NCI-H1092 treated with DMSO at 0.1 percent for 48 hours (cell line): ENCODE data around the gene CYP11A1.
A peak's percentile ranks its signal among the peaks of the same experiment; 100 is the strongest.

Experiments
- DNase-seq: peaks from one replicate; lab custom pipeline; 2025; lab: John Stamatoyannopoulos, UW

CYP11A1 gene

DNA sequence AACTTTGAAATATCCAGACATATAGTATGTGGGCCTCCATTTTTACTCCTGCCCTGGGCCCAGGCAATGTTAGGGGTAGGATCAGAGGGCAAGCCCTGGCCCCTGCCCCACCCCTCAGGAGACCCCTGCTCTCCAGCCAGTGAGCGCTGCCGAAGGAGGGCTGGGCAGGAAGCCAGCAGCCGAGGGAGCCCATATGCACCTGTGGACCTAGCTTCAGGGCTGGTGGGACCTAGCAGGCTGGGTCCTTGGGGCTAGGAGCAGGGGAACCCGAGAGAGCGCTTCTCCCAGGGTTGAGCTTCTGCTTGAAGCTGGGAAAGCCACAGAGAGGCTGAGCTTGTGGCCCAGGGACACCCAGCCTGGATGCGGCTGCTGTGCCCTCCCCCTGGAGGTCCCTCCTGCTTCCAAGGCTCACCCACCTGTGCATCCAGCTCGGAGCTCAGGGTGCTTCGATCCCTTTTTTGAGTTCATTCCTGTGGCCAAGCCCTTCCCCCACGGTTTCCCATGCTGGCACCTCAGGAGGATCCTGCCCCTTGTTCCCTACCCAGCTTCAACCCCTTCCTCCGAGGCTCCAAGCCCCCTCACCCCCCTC, 21.0 kb upstream of the CYP11A1 start:
- no peak for DNase-seq

DNA sequence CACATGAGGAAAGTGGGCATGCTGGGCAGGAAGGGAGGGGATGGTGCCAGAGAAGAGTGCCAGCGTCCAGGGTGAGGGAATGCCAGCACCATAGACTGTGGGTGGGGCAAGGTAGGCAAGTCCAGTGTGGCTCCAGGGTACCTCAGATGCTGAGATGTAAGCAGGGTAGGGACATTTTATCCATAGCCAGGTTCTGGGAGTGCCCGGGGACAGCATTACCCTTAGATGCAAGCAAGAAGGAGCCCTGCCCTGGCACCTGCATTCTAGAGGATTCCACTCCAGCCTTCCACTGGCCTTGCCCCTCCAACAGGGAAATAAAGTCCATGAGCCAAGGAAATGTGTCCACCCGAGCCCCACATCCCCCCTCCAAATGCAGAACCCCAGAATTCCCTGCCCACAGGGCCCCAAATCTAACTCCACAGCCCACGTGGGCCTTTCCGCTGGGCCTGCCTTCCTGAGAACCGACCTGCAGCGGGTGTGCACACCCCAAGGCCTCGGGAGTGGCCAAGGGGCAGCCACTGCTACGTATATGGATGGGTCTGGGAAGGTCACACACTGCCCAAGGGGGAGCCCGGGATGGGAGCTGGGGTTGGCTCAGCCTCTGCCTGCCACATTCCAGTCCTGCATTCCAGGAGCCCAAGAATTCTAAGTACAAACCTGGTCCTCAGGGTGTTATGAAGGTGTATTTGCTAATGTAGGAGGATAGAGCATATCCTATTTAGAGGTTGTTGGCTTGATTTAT, 20.3 kb upstream of the CYP11A1 start:
- DNase-seq: no peak

GRCh38 chr15:74387141-74387541, 19.7 kb upstream of the CYP11A1 start:
- DNase-seq: no peak

GRCh38 chr15:74386496-74387140, 19.2 kb upstream of the CYP11A1 start:
- DNase-seq: no peak

GRCh38 chr15:74385733-74386132, 18.3 kb upstream of the CYP11A1 start:
- no peak for DNase-seq

GRCh38 chr15:74384881-74385643, 17.6 kb upstream of the CYP11A1 start:
- no peak for DNase-seq

DNA sequence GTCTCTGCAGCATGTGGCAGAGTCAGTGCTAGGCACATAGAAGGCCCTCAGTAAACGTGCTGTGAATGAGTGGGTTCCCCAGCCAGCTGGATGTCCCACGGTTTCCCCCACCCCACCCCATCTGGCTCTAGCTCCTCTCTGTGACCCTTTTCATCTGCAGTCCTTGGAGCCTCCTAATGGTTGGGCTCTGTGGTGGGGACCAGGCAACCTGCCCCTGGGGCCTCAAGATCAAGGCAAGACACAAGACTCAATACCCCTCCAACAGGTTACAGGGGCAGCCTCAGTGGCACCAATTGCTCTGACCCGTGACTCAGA, 17.1 kb upstream of the CYP11A1 start:
- no peak for DNase-seq

- DNase-seq: no peak
These were observed 16.5 kb upstream of the CYP11A1 start for GRCh38 chr15:74383695-74384565.

DNA sequence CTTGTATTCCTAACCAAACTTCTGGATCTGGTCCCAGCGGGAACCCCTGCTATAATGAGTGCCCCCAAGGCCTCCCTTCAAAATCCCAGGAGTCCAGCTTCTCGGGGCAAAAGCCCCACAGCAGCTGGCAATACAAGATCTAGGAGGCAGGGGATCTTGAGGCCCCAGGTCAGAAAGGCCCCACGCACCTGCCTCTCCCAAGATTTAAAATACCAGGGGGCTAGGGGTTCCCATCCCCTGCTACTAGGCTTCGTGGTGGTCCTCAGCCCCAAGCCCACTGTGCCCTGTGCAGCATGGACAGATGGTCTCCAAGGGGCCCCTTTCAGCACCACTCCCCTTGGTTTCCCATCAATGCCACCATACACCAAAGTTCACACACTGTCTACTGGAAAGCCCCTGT, 15.8 kb upstream of the CYP11A1 start:
- DNase-seq: no peak

DNA sequence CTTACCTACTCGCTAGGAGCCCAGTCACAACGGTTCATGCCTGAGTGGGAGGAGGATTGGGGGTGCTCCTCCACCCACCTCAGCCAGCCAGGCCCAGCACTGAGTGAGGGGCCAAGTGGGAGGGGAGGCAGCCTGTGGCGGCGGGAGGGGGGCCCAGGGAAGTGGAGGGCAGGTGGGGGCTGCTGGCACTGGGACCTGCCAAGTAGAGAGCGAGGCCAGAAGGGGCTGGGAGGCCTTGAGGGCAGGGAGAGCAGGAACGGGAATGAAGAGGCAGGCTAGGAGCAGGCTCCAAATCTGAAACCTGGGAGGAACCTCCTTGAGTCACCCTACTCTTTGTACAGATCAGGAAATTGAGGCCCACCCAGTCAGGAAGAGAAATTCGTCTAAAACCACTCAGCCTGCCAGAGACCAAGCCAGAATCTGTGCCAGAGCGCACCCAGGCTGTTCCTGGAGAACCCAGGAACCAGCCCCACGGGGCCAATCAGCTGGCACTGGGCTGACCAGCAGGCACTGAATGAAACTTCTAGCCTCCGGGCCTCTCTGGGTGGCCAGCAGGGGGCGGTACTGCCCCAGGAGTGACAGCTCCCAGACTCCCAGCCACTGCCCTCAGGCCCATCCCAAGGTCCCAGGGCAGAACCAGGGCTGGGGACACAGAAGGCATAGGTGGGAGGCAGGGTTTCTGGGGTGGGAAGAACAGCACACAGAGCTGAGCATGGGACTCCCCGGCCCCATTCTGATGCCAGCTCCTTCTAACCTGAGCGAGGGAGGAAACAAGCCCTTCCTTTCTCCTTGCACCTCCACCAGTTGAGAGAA, 14.8 kb upstream of the CYP11A1 start:
- peak; percentile 12 for DNase-seq

DNA sequence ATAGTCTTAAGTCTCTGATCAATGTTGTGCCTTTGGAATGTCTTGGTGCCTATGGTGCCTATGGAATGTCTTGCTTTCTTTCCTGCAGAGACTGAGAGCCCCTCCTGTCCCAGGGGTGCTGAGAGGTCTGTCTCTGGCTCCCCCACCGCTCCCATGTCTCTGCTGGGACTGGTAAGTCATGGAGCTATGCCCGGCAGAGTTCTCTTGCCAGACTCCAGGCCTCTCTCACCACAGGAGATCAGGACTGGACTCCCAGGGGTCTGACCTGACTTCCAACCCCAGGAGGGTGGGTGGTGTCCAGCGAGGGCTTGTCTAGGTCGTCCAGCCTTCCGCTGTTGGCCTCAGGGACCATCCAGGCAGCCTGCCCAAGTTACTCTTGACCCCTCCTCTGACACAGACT, 14.0 kb upstream of the CYP11A1 start:
- no peak for DNase-seq

GRCh38 chr15:74381190-74381453, 13.7 kb upstream of the CYP11A1 start:
- no peak for DNase-seq

- DNase-seq: no peak
These were observed 13.1 kb upstream of the CYP11A1 start for GRCh38 chr15:74380361-74381189.

DNA sequence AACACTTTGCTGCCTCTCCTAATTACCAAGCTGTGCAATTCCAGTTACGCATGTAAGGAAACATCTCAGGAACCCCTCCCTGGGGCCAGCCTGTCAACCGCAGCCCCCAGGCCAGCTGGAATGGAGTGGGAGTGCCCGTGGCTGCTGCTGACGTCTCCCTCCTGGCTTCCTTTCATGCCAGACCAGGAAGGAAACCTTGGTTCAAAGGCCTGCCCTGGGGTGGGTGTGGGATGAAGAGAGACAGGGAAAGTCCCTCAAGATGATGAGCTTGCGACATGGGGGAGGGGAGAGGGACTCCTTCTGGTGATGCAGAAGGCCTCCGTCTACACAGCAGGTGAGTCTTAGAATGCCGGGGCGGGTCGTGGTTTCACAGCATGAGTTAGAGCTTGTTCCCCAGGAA, 11.4 kb upstream of the CYP11A1 start:
- no peak for DNase-seq

GRCh38 chr15:74377831-74378766, 10.7 kb upstream of the CYP11A1 start:
- DNase-seq: no peak

- peak; percentile 27 for DNase-seq
These were observed 9.6 kb upstream of the CYP11A1 start for GRCh38 chr15:74376825-74377581.

DNA sequence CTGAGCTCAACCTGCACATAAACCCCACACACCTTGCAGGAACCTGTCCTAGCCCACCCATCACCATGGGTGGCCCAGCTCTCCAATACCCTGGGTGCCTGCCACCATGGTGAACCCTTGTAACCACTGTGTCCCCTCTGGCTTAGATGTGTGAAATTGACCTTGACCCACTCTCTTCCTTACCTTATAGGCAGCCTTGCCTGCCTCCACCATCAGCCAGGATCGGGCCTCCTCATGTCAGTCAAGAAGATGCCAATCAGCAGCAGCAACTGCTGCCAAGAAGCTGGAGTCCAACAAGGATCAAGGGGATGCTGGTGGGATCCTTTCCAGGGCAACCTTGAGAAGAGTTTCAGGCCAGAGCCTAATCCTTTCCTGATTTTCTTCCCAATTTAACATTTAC, 8.8 kb upstream of the CYP11A1 start:
- no peak for DNase-seq

DNA sequence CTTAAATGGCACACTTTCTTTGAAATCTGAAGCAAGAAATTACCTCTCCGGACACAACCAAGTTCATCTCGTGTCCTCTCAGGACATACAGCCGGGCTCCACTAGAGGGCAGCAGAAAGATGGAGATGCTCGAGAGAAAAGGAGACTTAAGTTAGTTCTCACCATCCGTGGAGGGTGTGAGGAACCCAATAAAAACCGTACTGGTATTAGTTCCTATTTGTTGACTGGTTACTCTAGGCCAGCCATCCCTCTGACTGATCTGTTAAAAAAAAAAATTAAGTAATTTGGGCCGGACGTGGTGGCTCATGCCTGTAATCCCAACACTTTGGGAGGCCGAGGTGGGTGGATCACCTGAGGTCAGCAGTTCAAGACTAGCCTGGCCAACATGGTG, 7.9 kb upstream of the CYP11A1 start:
- DNase-seq: peak; percentile 60
